GM21529 (cell line): Measurements from ENCODE around the gene ZIC4.

Experiments
- ATAC-seq: cut with Tn5 transposase; IDR thresholded peaks from one replicate; pipeline ENCODE4 v1.9.1; 2021; ENCODE audit not compliant: unreplicated experiment

The ZIC4 gene

DNA sequence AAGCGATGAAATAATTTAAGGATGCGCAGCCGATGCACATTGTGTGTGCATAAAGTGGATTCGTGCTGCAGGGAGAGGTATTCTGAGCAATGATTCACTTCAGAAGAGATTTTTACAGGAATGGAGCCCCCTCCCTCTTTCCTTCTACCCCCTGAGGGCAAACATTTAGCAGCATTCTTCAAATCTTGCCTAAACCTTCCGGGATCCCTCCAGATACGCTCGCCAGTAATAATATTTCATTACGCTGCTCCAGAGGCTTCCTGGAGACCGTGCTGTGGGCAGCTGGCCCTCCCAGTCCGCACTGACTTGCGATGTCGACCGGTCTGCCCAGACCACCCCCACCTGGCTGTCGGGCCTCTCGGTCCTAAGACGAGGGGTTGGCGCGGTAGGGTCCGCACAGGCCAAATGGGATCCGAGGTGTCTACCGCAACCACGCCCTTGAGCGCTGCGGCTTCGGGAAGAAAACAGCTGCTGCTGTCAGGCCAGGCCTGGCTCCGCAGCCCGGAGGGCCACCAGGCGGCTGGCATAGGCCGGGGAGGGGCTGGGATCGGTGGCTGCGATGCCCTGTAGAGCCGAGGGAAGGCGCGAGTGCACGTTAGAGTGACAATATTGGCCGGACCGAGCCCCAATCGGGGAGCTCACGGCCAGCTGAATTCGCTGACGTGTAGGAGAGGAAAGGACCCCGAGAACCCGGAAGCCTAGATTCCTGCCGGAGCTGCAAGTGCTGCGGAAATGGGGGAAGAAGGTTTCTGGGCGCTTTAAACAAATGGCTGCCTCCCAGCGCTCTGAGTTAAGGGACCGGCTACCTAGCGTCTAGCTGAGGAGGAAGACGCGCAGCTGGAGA lies 14.3 kb downstream of the ZIC4 start:
- ATAC-seq = no peak

GRCh38 chr3:147390589-147391569 lies 15.5 kb downstream of the ZIC4 start:
- ATAC-seq = no peak

- ATAC-seq = no peak
Observed at GRCh38 chr3:147389717-147390116, 16.6 kb downstream of the ZIC4 start.

DNA sequence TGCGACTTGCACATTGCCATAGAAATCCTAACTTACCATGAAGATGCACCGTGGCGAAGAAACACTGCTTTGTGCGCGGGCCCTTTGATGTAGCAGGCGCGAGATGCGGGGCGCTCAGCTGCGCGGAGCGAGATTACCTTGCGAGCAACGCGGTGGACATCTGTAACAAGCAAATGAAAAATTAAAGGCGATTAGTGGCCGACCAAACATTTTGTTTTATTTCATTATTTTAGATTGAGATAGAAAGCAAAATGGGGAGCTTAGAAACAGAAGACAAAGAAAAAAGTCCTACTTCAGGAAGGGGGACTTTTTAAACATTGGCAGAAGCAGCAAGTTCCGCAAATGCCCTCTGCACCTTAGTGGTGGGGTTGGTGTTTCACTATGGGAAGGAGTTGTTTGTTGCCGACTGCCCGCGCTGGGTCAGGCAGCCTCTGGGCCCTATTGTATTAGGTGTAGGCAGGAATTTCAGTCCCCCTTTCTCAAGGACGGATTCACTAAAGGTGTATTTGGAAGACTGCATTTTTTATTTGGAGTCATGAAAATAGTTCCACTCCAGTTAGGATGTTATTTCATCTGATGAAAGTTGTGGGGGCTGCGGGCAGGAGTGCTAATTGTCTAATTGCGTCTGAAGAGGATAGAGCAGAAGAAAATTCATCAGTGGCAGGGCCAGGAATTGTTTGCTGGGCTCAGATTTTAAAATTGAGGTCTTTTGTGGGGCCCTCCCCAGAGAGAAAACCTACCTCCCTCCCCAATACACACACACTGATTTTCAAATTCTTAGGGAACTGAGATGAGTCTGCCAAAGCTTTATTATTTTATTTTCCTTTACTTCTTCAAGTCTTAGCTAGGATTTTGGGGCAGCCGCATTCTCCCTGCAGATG lies 17.4 kb downstream of the ZIC4 start:
- ATAC-seq = no peak

GRCh38 chr3:147387885-147388699 lies 18.3 kb downstream of the ZIC4 start:
- ATAC-seq = no peak

DNA sequence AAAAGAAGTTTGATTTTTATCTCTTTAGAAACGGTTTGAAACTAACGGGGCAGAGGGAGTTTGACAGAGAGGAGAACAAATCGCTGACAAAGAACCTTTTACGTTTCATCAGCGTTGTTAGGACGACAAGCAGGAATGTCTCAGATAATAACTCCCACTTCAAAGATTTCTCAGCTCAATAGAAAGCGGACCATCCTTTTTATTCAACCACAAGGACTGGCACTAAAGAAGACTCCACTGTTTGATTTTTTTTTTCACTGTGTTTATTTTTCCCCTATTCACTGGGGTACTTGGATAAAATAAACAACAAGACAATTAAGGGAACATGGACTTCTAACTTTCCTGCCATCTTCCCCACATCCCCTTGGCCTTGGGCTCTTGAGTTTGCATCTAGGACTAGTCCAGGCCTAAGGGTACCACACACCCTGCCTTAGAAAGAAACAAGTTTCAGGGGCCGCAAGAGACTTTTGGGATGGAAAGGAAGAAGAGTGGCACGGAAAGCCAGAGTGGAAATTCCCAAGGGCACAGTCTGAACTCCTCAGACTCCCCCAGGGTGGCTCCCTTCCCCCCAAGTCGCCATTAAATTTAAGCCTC lies 19.0 kb downstream of the ZIC4 start:
- ATAC-seq = no peak

- ATAC-seq = no peak
Observed at GRCh38 chr3:147385059-147386012, 21.0 kb downstream of the ZIC4 start.

- no peak for ATAC-seq
Observed at GRCh38 chr3:147384210-147385058, 21.9 kb downstream of the ZIC4 start.

- no peak for ATAC-seq
Observed at GRCh38 chr3:147383617-147384016, 22.7 kb downstream of the ZIC4 start.

DNA sequence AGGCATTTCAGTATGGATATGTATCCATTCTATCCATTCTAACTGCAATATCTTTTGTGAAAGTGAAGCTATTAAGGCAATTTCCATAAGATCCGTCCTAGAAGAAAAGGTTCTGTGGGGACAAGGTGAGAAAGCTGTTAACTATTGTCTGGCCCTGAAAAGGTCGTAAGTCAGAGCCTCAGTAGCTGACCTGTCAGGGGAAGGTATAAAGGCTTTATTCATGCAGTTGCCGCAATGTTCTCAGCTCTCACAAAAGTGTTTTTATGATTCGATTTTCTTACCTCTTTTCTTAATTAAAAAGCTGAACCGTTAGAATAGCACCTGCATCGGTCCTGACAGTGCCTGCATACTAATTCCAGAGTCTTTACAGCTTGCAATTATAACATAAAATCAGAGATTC lies 24.7 kb downstream of the ZIC4 start:
- no peak for ATAC-seq

DNA sequence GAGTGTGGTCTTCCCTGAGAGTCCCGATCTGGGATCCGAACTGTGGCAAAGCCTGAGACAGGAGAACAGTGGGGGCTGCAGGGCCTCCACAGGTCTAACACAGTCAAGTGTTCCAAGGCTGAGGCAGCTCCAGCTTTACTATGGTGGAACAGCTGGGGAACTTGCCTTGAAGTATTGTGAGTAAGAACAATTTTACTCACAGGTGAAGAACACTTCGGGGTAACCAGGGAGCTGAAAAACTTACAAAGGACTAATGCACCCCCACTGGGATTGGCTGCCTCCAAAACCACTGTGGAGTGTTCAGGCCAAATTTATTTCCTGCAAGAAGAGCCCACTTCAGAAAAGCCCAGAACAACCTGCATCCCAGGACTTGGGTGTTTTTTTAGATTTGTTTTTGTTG lies 25.4 kb downstream of the ZIC4 start:
- ATAC-seq = no peak

GRCh38 chr3:147380387-147380951 lies 25.9 kb downstream of the ZIC4 start:
- no peak for ATAC-seq

DNA sequence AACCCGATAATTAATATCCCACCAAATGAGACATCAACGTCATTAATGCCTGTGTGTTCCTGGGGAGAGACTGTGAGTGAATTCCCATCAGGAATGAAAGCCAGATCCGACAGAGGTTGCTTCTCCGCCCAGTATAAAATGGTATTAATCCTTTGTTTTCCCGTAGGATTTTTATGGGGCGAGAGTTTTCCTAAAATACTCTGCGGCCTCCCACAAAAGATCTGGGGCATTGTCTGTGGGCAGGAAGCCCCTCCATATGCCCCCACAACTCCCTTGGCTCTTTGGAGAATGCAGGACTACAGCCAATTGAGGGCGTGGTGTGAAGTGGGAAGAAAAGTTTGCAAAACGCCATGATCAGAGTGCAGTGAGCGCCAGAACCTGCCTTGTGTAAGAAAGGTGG lies 26.7 kb downstream of the ZIC4 start:
- no peak for ATAC-seq

DNA sequence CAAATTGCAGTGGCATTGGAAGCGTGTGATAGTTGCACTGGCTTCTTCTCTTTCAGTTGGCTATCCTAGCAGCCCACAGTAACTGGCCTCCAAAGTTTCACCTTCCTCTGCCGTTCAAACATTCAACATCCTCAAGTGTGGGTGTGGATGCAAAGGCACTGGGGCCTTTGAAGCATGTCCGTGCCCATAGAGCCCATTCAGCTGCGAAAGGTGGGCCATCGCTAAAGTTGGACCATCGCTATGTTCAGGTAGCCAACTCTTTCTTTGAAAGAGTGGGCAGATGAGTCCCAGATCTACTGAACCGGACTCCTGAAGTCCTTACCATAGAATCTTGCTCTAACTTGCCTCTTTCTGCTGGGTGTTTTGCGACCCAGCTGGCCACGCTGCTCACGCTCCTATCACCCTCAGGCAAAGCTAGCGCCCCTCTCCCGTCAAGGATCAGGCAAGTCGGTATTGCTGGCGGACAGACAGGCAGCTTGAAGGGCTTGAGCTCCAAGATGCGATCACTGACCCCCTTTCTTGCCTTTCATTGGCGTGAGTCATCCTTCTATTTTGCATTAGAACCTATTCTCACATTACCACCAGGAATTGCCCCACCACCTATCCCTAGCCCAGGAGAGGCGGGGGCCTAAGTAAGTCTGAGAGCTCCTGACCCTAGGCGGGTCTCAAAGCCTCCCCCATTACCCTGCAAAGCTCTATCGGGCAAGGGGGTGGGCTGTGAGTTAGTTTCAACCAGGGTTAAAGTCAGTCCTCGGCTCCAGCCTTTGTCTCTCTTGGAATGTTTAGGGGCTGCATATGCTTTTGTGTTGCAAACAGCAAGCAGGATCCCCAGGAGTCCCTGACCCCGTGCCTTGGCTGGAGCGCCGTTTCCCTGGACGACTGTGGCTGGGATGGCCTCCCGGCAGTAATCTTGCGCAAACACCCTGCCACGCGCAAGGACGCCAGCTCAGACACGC lies 28.7 kb downstream of the ZIC4 start:
- ATAC-seq = no peak

DNA sequence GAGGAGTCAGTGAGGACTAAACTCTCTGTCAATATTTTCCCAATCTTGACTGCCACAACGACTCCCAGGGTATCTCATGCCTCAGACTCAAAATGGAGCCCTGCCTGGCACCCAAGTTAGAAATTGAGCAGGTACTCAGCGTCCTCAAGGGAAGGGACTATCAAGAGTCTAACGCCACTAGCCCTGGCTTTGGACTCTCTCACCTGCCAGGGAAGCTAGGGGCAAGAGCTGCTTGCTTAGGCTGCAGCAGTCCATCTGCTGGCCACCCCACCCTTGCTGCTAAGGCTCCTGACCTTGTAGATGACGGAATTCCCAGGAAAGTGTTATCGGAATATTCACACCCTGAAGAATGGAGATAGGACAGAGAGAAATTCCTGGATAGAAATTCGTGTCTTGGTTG lies 33.0 kb downstream of the ZIC4 start:
- no peak for ATAC-seq

DNA sequence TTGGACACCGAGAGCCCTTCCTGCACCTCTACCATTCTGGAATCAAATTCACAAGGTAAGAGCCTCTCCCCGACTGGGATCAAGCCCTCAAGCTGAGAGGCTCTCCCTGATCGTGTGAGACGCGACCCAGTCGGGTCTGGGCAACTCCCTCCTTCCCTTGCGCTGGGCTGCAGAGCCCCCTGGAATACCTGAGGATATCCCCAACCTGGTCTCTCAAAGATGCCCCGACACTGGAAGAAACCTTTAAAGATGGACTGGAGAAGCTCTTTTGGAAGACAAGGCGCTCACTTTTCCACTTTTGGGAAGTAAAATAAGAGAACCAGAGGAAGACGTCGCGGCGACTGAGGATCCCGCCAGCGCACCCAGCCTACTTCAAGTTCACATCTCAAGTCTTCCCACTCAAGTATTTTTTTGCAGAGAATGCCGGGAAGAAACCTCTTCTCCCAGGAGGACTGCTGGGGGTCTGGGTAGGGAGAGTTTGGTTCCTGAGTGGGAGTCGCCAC lies 33.8 kb downstream of the ZIC4 start:
- ATAC-seq = no peak
